Trophoblast cell (in vitro differentiated cells and primary cell): ENCODE data around the gene ZC3H14.

Source experiments
- DNase-seq, 2 donors: peaks; one replicate each; pipeline ENCODE4 v3.0.0-alpha.2; 2016
- H2AFZ ChIP-seq: 2 replicates; pipeline ENCODE4 v1.6.1; 2013; ENCODE audit warnings: low read length, moderate library complexity, mild to moderate bottlenecking; ENCODE audit not compliant: insufficient read depth, poor library complexity
- H2AK5ac ChIP-seq: 2 replicates; pipeline ENCODE4 v1.6.1; 2013; ENCODE audit warnings: mild to moderate bottlenecking, low read length
- H2BK120ac ChIP-seq: 2 replicates; pipeline ENCODE4 v1.6.1; 2013; ENCODE audit warnings: low read length, mild to moderate bottlenecking, moderate library complexity; ENCODE audit not compliant: insufficient read depth, poor library complexity
- H2BK12ac ChIP-seq: 2 replicates; pipeline ENCODE4 v1.6.1; 2013; ENCODE audit warnings: mild to moderate bottlenecking, low read length, moderate library complexity
- H2BK5ac ChIP-seq: 2 replicates; pipeline ENCODE4 v1.6.1; 2013; ENCODE audit warnings: low read length, low read depth, moderate library complexity, mild to moderate bottlenecking; ENCODE audit not compliant: poor library complexity
- H3K14ac ChIP-seq: 2 replicates; pipeline ENCODE4 v1.6.1; 2013; ENCODE audit warnings: mild to moderate bottlenecking, low read length
- H3K18ac ChIP-seq: 2 replicates; pipeline ENCODE4 v1.6.1; 2013; ENCODE audit warnings: mild to moderate bottlenecking, low read length
- H3K23ac ChIP-seq: 2 replicates; pipeline ENCODE4 v1.6.1; 2013; ENCODE audit warnings: low read length
- H3K27ac ChIP-seq: 2 replicates; pipeline ENCODE4 v1.5.1; 2013; ENCODE audit warnings: low read depth, mild to moderate bottlenecking, inconsistent platforms, low read length, moderate library complexity
- H3K27me3 ChIP-seq: 2 replicates; pipeline ENCODE4 v1.6.1; 2013; ENCODE audit warnings: inconsistent platforms, mild to moderate bottlenecking, low read length, moderate library complexity; ENCODE audit not compliant: insufficient read depth
- H3K36me3 ChIP-seq, 2 experiments: 1 replicate in 1 of 2; 2 replicates in 1 of 2; pipeline ENCODE4 v1.6.1; 2013; ENCODE audit warnings: low read length in 2 of 2, mild to moderate bottlenecking in 2 of 2, moderate library complexity in 1 of 2; ENCODE audit not compliant: insufficient read depth in 2 of 2, control insufficient read depth in 1 of 2
- H3K4ac ChIP-seq: 2 replicates; pipeline ENCODE4 v1.6.1; 2013; ENCODE audit warnings: low read depth, mild to moderate bottlenecking, low read length, moderate library complexity
- H3K4me1 ChIP-seq, 2 experiments: 1 replicate in 1 of 2; 2 replicates in 1 of 2; pipeline ENCODE4 v1.6.1; 2013; ENCODE audit warnings: low read length in 2 of 2, mild to moderate bottlenecking in 2 of 2, moderate library complexity in 1 of 2; ENCODE audit not compliant: insufficient read depth in 2 of 2, control insufficient read depth in 1 of 2
- H3K4me2 ChIP-seq: 2 replicates; pipeline ENCODE4 v1.6.1; 2013; ENCODE audit warnings: inconsistent platforms, mild to moderate bottlenecking, low read length, moderate library complexity
- H3K4me3 ChIP-seq: 2 replicates; pipeline ENCODE4 v1.5.1; 2013; ENCODE audit warnings: mild to moderate bottlenecking, low read depth, low read length, inconsistent platforms
- H3K79me1 ChIP-seq: one replicate; pipeline ENCODE4 v1.6.1; 2013; ENCODE audit warnings: low read length
- H3K79me2 ChIP-seq: 2 replicates; pipeline ENCODE4 v1.6.1; 2013; ENCODE audit warnings: low read length, mild to moderate bottlenecking; ENCODE audit not compliant: control insufficient read depth, insufficient read depth, poor library complexity
- H3K9ac ChIP-seq: 2 replicates; pipeline ENCODE4 v1.6.1; 2013; ENCODE audit warnings: mild to moderate bottlenecking, low read length
- H3K9me3 ChIP-seq: 2 replicates; pipeline ENCODE4 v1.6.1; 2013; ENCODE audit warnings: low read depth, mild to moderate bottlenecking, control low read depth, inconsistent platforms, low read length; ENCODE audit not compliant: insufficient read depth
- H4K12ac ChIP-seq: 2 replicates; pipeline ENCODE4 v1.6.1; 2013; ENCODE audit warnings: low read depth, mild to moderate bottlenecking, low read length, moderate library complexity
- H4K8ac ChIP-seq: 2 replicates; pipeline ENCODE4 v1.6.1; 2013; ENCODE audit warnings: low read depth, mild to moderate bottlenecking, low read length, moderate library complexity
- H4K91ac ChIP-seq: one replicate; pipeline ENCODE4 v1.6.1; 2013; ENCODE audit warnings: low read depth, mild to moderate bottlenecking, low read length, moderate library complexity
- WGBS: extraction: QIAGEN DNeasy Blood & Tissue Kit; methylation state at CpG from one replicate; pipeline ENCODE4 v1.1.7; 2013; ENCODE audit warnings: missing lambda C conversion rate; ENCODE audit not compliant: insufficient read length, insufficient coverage; ENCODE audit errors: extremely low coverage; 5-methylcytosine and 5-hydroxymethylcytosine counted together

ZC3H14 gene

GRCh38 chr14:88613552-88614010 lies 50.7 kb downstream of the ZC3H14 start:
- Histone ChIP-seq H4K91ac (no peak overlapping the region), H4K8ac (no peak overlapping the region), H3K27ac (no peak overlapping the region), H2BK5ac (no peak overlapping the region), H3K4me1 (no peaks in the 10 kb centered on the region), H3K4me3 (no peak overlapping the region), H3K14ac (no peak overlapping the region), H3K36me3 (peaks cover 7 to 24% of the 10 kb centered on the region in 2 experiments), H3K79me1 (no peaks in the 10 kb centered on the region), H2BK120ac (no peak overlapping the region), H4K12ac (no peak overlapping the region), H3K4me2 (no peak overlapping the region), H2BK12ac (no peak overlapping the region), H3K18ac (no peak overlapping the region), H3K23ac (no peak overlapping the region), H3K27me3 (no peaks in the 10 kb centered on the region), H3K9ac (no peak overlapping the region), H3K4ac (no peak overlapping the region), H2AFZ (no peak overlapping the region), H3K9me3 (no peaks in the 10 kb centered on the region), H3K79me2 (no peaks in the 10 kb centered on the region), H2AK5ac (no peak overlapping the region)
- DNase-seq: no peak
- WGBS: no CpG with 5 or more reads among the region's 5 CpGs

- Histone ChIP-seq H3K4ac (no peak overlapping the region), H4K91ac (no peak overlapping the region), H2AK5ac (no peak overlapping the region), H3K4me1 (no peaks in the 10 kb centered on the region), H3K27ac (no peak overlapping the region), H3K27me3 (no peaks in the 10 kb centered on the region), H4K12ac (no peak overlapping the region), H2BK12ac (no peak overlapping the region), H3K36me3 (peaks cover 7 to 24% of the 10 kb centered on the region in 2 experiments), H3K23ac (no peak overlapping the region), H3K18ac (no peak overlapping the region), H2AFZ (no peak overlapping the region), H2BK120ac (no peak overlapping the region), H3K4me2 (no peak overlapping the region), H3K79me1 (no peaks in the 10 kb centered on the region), H3K4me3 (no peak overlapping the region), H3K14ac (no peak overlapping the region), H3K9me3 (no peaks in the 10 kb centered on the region), H4K8ac (no peak overlapping the region), H3K79me2 (no peaks in the 10 kb centered on the region), H3K9ac (no peak overlapping the region), H2BK5ac (no peak overlapping the region)
- WGBS: no CpG with 5 or more reads among the region's 3 CpGs
- peak in 1 of 2 donors; percentile 58 for DNase-seq
Measured at GRCh38 chr14:88614218-88614907, 51.5 kb downstream of the ZC3H14 start.

GRCh38 chr14:88616697-88617096 lies 53.9 kb downstream of the ZC3H14 start:
- Histone ChIP-seq H2AFZ (no peak overlapping the region), H3K4ac (no peak overlapping the region), H2BK120ac (no peak overlapping the region), H4K91ac (no peak overlapping the region), H2AK5ac (no peak overlapping the region), H2BK12ac (no peak overlapping the region), H3K23ac (no peak overlapping the region), H3K4me1 (no peaks in the 10 kb centered on the region), H3K9ac (no peak overlapping the region), H3K18ac (no peak overlapping the region), H3K4me3 (no peak overlapping the region), H3K27me3 (no peaks in the 10 kb centered on the region), H3K36me3 (peaks cover 0 to 10% of the 10 kb centered on the region in 2 experiments), H3K79me1 (no peaks in the 10 kb centered on the region), H4K12ac (no peak overlapping the region), H3K9me3 (no peaks in the 10 kb centered on the region), H4K8ac (no peak overlapping the region), H3K14ac (no peak overlapping the region), H3K27ac (no peak overlapping the region), H3K79me2 (no peaks in the 10 kb centered on the region), H2BK5ac (no peak overlapping the region), H3K4me2 (no peak overlapping the region)
- no CpG with 5 or more reads among the region's 1 CpG for WGBS
- no peak for DNase-seq

- no peaks in the 10 kb centered on the region for H3K9me3 ChIP-seq
Measured at GRCh38 chr14:88617479-88617878, 54.6 kb downstream of the ZC3H14 start.

More at GRCh38 chr14:88617479-88617878, 54.6 kb downstream of the ZC3H14 start:
- H3K9ac ChIP-seq: no peak overlapping the region
- H2BK12ac ChIP-seq: no peak overlapping the region
- no peaks in the 10 kb centered on the region for H3K79me1 ChIP-seq
- H3K36me3 ChIP-seq: peaks cover 0 to 6% of the 10 kb centered on the region in 2 experiments
- H2AK5ac ChIP-seq: no peak overlapping the region
- no peak overlapping the region for H3K4me3 ChIP-seq
- no peak overlapping the region for H2BK120ac ChIP-seq
- H3K4me1 ChIP-seq: no peaks in the 10 kb centered on the region
- H3K27ac ChIP-seq: no peak overlapping the region
- no peak overlapping the region for H2AFZ ChIP-seq
- H3K4me2 ChIP-seq: no peak overlapping the region
- no peak for DNase-seq
- no peak overlapping the region for H3K23ac ChIP-seq
- no peak overlapping the region for H3K14ac ChIP-seq
- no peak overlapping the region for H3K18ac ChIP-seq
- H4K12ac ChIP-seq: no peak overlapping the region
- no peaks in the 10 kb centered on the region for H3K27me3 ChIP-seq
- H3K4ac ChIP-seq: no peak overlapping the region
- H4K8ac ChIP-seq: no peak overlapping the region
- no peak overlapping the region for H4K91ac ChIP-seq
- no CpG with 5 or more reads among the region's 1 CpG for WGBS
- no peaks in the 10 kb centered on the region for H3K79me2 ChIP-seq
- no peak overlapping the region for H2BK5ac ChIP-seq
